H1 (cell line): Measurements from ENCODE around the gene PSMD9. TPM values are rescaled to one million over a fixed set of nuclear protein-coding genes. Genes with fewer than 3 reads are reported as not detected.

Source experiments
- BACH1 ChIP-seq: IDR thresholded peaks from 2 replicates; pipeline ENCODE4 v1.6.1; 2012; ENCODE audit warnings: low read length, improper control_type of control experiment
- CHD7 ChIP-seq: fragments of 300-600 bp; sonication (generic); IDR thresholded peaks from 2 replicates; pipeline ENCODE4 v1.7.1; 2012; ENCODE audit warnings: low read length, moderate library complexity, mild to moderate bottlenecking, inconsistent platforms; ENCODE audit not compliant: insufficient replicate concordance
- MAX ChIP-seq: IDR thresholded peaks from 2 replicates; pipeline ENCODE4 v1.6.1; 2012; ENCODE audit warnings: inconsistent platforms
- polyA plus RNA-seq, 7 experiments: library from polyadenylated mRNA; depleted of rRNA in 3 of 7; stranded (reverse) in 5 of 7; unstranded in 2 of 7; fragments of >200 nt in 5 of 7; fragments of 200-250 nt in 2 of 7; gene quantifications; 1 replicate in 5 of 7; 2 replicates in 1 of 7; 4 replicates in 1 of 7; pipeline versions ENCODE4 v1.2.1 to v1.2.3, GENCODE V29; 2011 to 2013; ENCODE audit warnings: missing spikeins in 2 of 7, mixed read lengths in 2 of 7
- total RNA-seq: library from RNA; stranded (reverse); fragmentation: NEBNext Ultra II Directional; extraction: Animal tissue kit (Norgen Biotek cat#: 25700); gene quantifications from 2 replicates; pipeline ENCODE4 v1.2.1, GENCODE V29; 2021

The PSMD9 gene
- total and polyA plus RNA-seq, 2 of the 8 experiments (the other 6 are each of a cell fraction or from before 2014, with no cell fraction given), result 28.8 to 36.1 TPM

GRCh38 chr12:121873216-121873569, 15.4 kb upstream of the PSMD9 start (continued):
- TF ChIP-seq CHD7, result no peak
- no peak for TF ChIP-seq MAX
- no peak for TF ChIP-seq BACH1
